ENCODE data around the gene CD68.

DNA sequence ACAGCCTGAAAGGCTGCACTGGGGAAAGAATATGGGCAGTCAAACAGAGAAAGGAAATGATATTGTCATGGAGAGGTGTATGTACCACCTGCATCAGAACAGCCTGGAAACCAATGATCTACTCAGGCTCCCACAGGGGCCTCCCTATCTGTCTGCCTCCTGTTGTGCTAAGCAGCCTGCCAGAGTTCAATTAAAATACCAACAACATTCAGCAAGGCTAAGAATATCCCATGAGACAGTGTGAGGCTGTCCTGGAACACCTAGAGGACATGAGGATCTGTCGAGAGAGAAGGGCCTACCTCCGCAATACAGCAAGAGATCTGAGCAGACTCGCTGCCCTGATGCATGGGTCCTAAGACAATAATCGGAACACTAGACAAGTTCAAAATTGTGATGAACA lies 26.8 kb downstream of the CD68 start:
- TF ChIP-seq, protein P1, sequence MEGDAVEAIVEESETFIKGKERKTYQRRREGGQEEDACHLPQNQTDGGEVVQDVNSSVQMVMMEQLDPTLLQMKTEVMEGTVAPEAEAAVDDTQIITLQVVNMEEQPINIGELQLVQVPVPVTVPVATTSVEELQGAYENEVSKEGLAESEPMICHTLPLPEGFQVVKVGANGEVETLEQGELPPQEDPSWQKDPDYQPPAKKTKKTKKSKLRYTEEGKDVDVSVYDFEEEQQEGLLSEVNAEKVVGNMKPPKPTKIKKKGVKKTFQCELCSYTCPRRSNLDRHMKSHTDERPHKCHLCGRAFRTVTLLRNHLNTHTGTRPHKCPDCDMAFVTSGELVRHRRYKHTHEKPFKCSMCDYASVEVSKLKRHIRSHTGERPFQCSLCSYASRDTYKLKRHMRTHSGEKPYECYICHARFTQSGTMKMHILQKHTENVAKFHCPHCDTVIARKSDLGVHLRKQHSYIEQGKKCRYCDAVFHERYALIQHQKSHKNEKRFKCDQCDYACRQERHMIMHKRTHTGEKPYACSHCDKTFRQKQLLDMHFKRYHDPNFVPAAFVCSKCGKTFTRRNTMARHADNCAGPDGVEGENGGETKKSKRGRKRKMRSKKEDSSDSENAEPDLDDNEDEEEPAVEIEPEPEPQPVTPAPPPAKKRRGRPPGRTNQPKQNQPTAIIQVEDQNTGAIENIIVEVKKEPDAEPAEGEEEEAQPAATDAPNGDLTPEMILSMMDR (IDR thresholded peaks at IDR 0.05) = no peak
- TF ChIP-seq EZH2 (IDR thresholded peaks at IDR 0.05) = no peak
